HepG2 (cell line): Measurements from ENCODE around the gene PIKFYVE. TPM values are rescaled to one million over a fixed set of nuclear protein-coding genes. Genes with fewer than 3 reads are reported as not detected.
A peak's percentile ranks its signal among the peaks of the same experiment; 100 is the strongest.

Experiments
- ATAC-seq: fragments of 200-7000 bp; cut with Tn5 transposase; 3 replicates; pipeline ENCODE4 v1.9.1; 2020; ENCODE audit warnings: mild to moderate bottlenecking, moderate library complexity
- BruUV-seq: library from RNA; stranded (reverse); fragments of 400-500 nt; replicated peaks from 2 replicates; lab custom pipeline; 2021; lab: Mats Ljungman, UMichigan
- CTCF ChIA-PET: fragments of 300-600 bp; formaldehyde crosslinking; extraction: SDS; loops from one replicate; lab custom pipeline; 2021; ENCODE audit warnings: low total read pairs, inconsistent platforms, low intra/inter-chr PET ratio; lab: Yijun Ruan, JAX
- POLR2A ChIA-PET: fragments of 350-600 bp; sonication (Branson Sonifier 250); formaldehyde crosslinking; loops from one replicate; lab custom pipeline; 2020; ENCODE audit warnings: antibody characterized with exemption, inconsistent platforms; lab: Yijun Ruan, JAX
- DNase-seq: peaks from one replicate; pipeline ENCODE4 v3.0.0-alpha.2; 2015; ENCODE audit warnings: low spot score
- FAIRE-seq: peaks from 3 replicates; lab custom pipeline; 2011; peaks lifted over from hg19 to GRCh38; lab: Jason Lieb, UNC
- H2AFZ ChIP-seq: one replicate; pipeline ENCODE4 v1.6.1; 2011; ENCODE audit warnings: low read length, inconsistent platforms
- H3K27ac ChIP-seq: fragments of 300-600 bp; 3 replicates; pipeline ENCODE4 v1.8.0; 2011; ENCODE audit warnings: mixed run types, mild to moderate bottlenecking, mixed read lengths, low read length, inconsistent platforms; ENCODE audit not compliant: insufficient read depth; ENCODE audit errors: extremely low read length
- H3K27me3 ChIP-seq, 2 experiments: fragments of 200-600 bp in 1 of 2; 2 replicates in 1 of 2; 3 replicates in 1 of 2; pipeline versions ENCODE4 v1.6.0 to v1.8.0; 2011; ENCODE audit warnings: low read length in 2 of 2, mild to moderate bottlenecking in 2 of 2, moderate library complexity in 2 of 2, inconsistent platforms in 1 of 2; ENCODE audit not compliant: insufficient read depth in 2 of 2, control insufficient read depth in 1 of 2
- H3K36me3 ChIP-seq, 2 experiments: fragments of 200-600 bp in 1 of 2; replicated peaks in 1 of 2; 2 replicates in 1 of 2; 3 replicates in 1 of 2; pipeline versions ENCODE4 v1.5.1 to v1.8.0; 2011; ENCODE audit warnings: low read length in 2 of 2, inconsistent platforms in 1 of 2; ENCODE audit not compliant: insufficient read depth in 2 of 2, control insufficient read depth in 1 of 2
- H3K4me1 ChIP-seq: 2 replicates; pipeline ENCODE4 v1.5.1; 2012; ENCODE audit warnings: low read length, inconsistent platforms; ENCODE audit not compliant: insufficient read depth
- H3K4me2 ChIP-seq: 2 replicates; pipeline ENCODE4 v1.6.0; 2011; ENCODE audit warnings: low read depth, low read length, inconsistent platforms
- H3K4me3 ChIP-seq, 3 experiments: fragments of 200-600 bp in 1 of 3; sonication (generic), shearing (Covaris generic) in 1 of 3; replicated peaks in 1 of 3; 2 replicates each; pipeline ENCODE4 v1.5.1; 2011 to 2016; ENCODE audit warnings: low read length in 3 of 3, inconsistent platforms in 2 of 3, low read depth in 2 of 3, mild to moderate bottlenecking in 2 of 3, control low read depth in 1 of 3, mixed read lengths in 1 of 3; ENCODE audit not compliant: insufficient read depth in 1 of 3
- H3K79me2 ChIP-seq: one replicate; pipeline ENCODE4 v1.6.1; 2011; ENCODE audit warnings: low read length, inconsistent platforms; ENCODE audit not compliant: insufficient read depth
- H3K9ac ChIP-seq: 2 replicates; pipeline ENCODE4 v1.6.0; 2011; ENCODE audit warnings: mild to moderate bottlenecking, low read depth, low read length, inconsistent platforms; ENCODE audit not compliant: insufficient read depth
- H3K9me3 ChIP-seq: 2 replicates; pipeline ENCODE4 v1.5.1; 2012; ENCODE audit warnings: mild to moderate bottlenecking, low read length
- H4K20me1 ChIP-seq: 2 replicates; pipeline ENCODE4 v1.6.0; 2011; ENCODE audit warnings: inconsistent platforms, mild to moderate bottlenecking, low read length, moderate library complexity; ENCODE audit not compliant: insufficient read depth
- BCL6 ChIP-seq: IDR thresholded peaks from 2 replicates; pipeline ENCODE4 v1.6.1; 2016; ENCODE audit warnings: missing genetic modification reagents, missing compliant biosample characterization
- GTF3A ChIP-seq: sonication (generic); formaldehyde crosslinking; conservative IDR thresholded peaks from 2 replicates; pipeline ENCODE4 v1.4.0; 2020; ENCODE audit warnings: mild to moderate bottlenecking, missing genetic modification reagents
- HNRNPK ChIP-seq: fragments of 200-400 bp; formaldehyde crosslinking; IDR thresholded peaks from 2 replicates; pipeline ENCODE4 v1.6.1; 2018; ENCODE audit warnings: low read length, low read depth, moderate library complexity, mild to moderate bottlenecking; ENCODE audit not compliant: poor library complexity, severe bottlenecking
- MED13 ChIP-seq: sonication (generic); formaldehyde crosslinking; IDR thresholded peaks from 2 replicates; pipeline ENCODE4 v1.5.0; 2020; ENCODE audit warnings: missing genetic modification reagents
- PBX3 ChIP-seq: sonication (generic); formaldehyde crosslinking; IDR thresholded peaks from 2 replicates; pipeline ENCODE4 v1.8.1; 2023; ENCODE audit warnings: missing genetic modification reagents, inconsistent platforms, borderline replicate concordance
- SIX4 ChIP-seq: sonication (generic); formaldehyde crosslinking; IDR thresholded peaks from 2 replicates; pipeline ENCODE4 v1.4.0; 2020; ENCODE audit warnings: missing genetic modification reagents
- TEAD3 ChIP-seq: optimal IDR thresholded peaks from 2 replicates; pipeline ENCODE3; 2016; ENCODE audit warnings: borderline replicate concordance
- ZBTB40 ChIP-seq, 2 experiments: fragments of 450-650 bp in 1 of 2; sonication (generic) in 1 of 2; formaldehyde crosslinking in 1 of 2; IDR thresholded peaks; 2 replicates each; pipeline versions ENCODE4 v1.6.1 to v1.8.0; 2016 to 2022; ENCODE audit warnings: antibody characterized with exemption in 1 of 2, mild to moderate bottlenecking in 1 of 2, missing genetic modification reagents in 1 of 2
- WGBS: methylation state at CpG from one replicate; pipeline ENCODE4 v1.1.6; 2017; ENCODE audit warnings: low lambda C conversion rate; 5-methylcytosine and 5-hydroxymethylcytosine counted together
- in situ Hi-C: cut with HindIII; loops from 2 replicates; pipeline ENCODE4 v1.10.0; 2017; ENCODE audit warnings: low pct_unique_long_range_greater_than_20kb; ENCODE audit not compliant: extremely low pct_ligation_motif_present
- intact Hi-C: fragments of 100-400 bp; cut with micrococcal nuclease; formaldehyde crosslinking; loops from one replicate; pipeline ENCODE4 v1.10.0; 2022; ENCODE audit not compliant: unreplicated experiment
- polyA plus RNA-seq, 8 experiments: library from polyadenylated mRNA; depleted of rRNA in 3 of 8; stranded (reverse) in 7 of 8; unstranded in 1 of 8; fragments of >200 nt; fragmentation: Illumina TruSeq in 4 of 8; extraction: Trizol in 4 of 8; gene quantifications; 2 replicates each; pipeline versions ENCODE4 v1.2.1 to v1.2.3, GENCODE V29; 2011 to 2016; ENCODE audit warnings: low read depth in 4 of 8, missing spikeins in 1 of 8, mixed read lengths in 1 of 8; ENCODE audit not compliant: insufficient read depth in 1 of 8
- total RNA-seq, 5 experiments: library from RNA; depleted of rRNA; stranded (reverse); fragments of >200 nt; fragmentation: Illumina TruSeq; extraction: Trizol; gene quantifications; 2 replicates each; pipeline ENCODE4 v1.2.3, GENCODE V29; 2016; ENCODE audit warnings: low read depth in 1 of 5

PIKFYVE gene
- total and polyA plus RNA-seq, 2 of the 13 experiments (the other 11 are each of a cell fraction or from before 2014, with no cell fraction given) = 20.2 to 21.7 TPM

DNA sequence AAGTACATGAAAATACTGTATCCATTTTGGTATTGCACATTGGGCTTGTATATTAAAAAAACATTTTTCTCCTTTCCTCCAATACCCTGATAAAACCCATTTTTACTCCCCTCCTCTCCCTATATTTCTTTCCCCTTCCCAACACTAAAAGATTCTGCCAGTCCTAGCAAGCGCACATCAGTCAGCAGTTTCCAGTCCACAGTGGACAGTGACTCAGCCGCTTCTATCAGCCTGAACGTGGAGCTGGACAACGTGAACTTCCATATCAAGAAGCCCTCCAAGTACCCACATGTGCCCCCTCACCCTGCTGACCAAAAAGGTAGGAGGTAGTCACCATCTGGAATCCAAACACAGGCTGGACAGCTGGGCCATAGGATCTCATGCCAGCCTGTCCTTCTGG lies 38.6 kb downstream of the PIKFYVE start:
- no peak overlapping the region for H3K4me3 ChIP-seq
- ChIA-PET CTCF (no interaction called here), POLR2A (no interaction called here)
- WGBS = 98% methylated on average over 4 of the region's 4 CpGs
- DNase-seq (no peak), FAIRE-seq (no peak), ATAC-seq (no peak)
- H3K27me3 ChIP-seq = no peaks in the 10 kb centered on the region
- peak; percentile 72 for TF ChIP-seq HNRNPK
- TF ChIP-seq SIX4 = no peak
- in situ Hi-C loops = no loop called here
- H2AFZ ChIP-seq = no peak overlapping the region
- no peaks in the 10 kb centered on the region for H3K79me2 ChIP-seq
- intact Hi-C loops = no loop called here
- no peak overlapping the region for H3K9ac ChIP-seq
- H3K4me2 ChIP-seq = no peak overlapping the region
- H3K36me3 ChIP-seq = peaks cover 9 to 49% of the 10 kb centered on the region in 2 experiments
- no TSS peak for BruUV-seq
- H3K27ac ChIP-seq = no peak overlapping the region
- H4K20me1 ChIP-seq = no peaks in the 10 kb centered on the region
- H3K4me1 ChIP-seq = no peaks in the 10 kb centered on the region
- no peaks in the 10 kb centered on the region for H3K9me3 ChIP-seq

DNA sequence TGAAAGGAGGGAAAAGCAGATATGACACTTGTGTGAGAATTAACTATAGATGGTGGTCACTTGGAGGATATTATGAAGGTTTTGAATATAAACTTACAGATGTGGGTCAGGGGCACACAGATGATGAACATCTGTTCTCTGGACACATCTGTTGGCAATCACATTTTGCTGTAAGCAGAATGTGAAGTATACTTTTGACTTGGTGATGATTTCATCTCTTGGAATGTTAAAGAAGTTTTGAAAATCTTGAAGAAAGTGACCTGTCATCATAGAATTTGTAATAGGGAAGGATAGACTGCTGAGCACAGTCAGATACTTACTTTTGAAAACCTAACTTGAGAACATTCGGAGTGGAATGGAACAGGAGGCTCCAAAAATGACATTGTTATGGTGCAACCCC lies 40.2 kb downstream of the PIKFYVE start:
- no peak overlapping the region for H3K4me2 ChIP-seq
- no peaks in the 10 kb centered on the region for H3K9me3 ChIP-seq
- no peak overlapping the region for H3K4me3 ChIP-seq
- FAIRE-seq (no peak), DNase-seq (no peak), ATAC-seq (no peak)
- in situ Hi-C loops = no loop called here
- BruUV-seq = TSS peak; percentile 13
- no peaks in the 10 kb centered on the region for H3K79me2 ChIP-seq
- H3K9ac ChIP-seq = no peak overlapping the region
- H3K4me1 ChIP-seq = no peaks in the 10 kb centered on the region
- ChIA-PET POLR2A (no interaction called here), CTCF (no interaction called here)
- no peak overlapping the region for H3K27ac ChIP-seq
- 97% methylated on average over 1 of the region's 1 CpG for WGBS
- no peak overlapping the region for H2AFZ ChIP-seq
- H4K20me1 ChIP-seq = no peaks in the 10 kb centered on the region
- H3K36me3 ChIP-seq = peaks cover 6 to 34% of the 10 kb centered on the region in 2 experiments; a peak in 4 of 5 replicates
- intact Hi-C loops = no loop called here
- no peaks in the 10 kb centered on the region for H3K27me3 ChIP-seq
- TF ChIP-seq BCL6 (no peak), ZBTB40 (IDR thresholded peaks at IDR 0.05) (no peak), ZBTB40 (CRISPR knock-in tag; IDR thresholded peaks at IDR 0.05) (no peak), MED13 (CRISPR knock-in tag) (no peak), GTF3A (CRISPR knock-in tag) (no peak), PBX3 (CRISPR knock-in tag) (no peak), TEAD3 (no peak)
